Thyroid gland (tissue), 4 donors: ENCODE data around the gene RALY.

Source experiments
- POLR2A ChIP-seq, 2 donors: fragments of 450-650 bp; IDR thresholded peaks; one replicate each; pipeline ENCODE4 v1.6.1; 2017; ENCODE audit warnings: antibody characterized with exemption in 2 of 2, mild to moderate bottlenecking in 2 of 2, moderate library complexity in 1 of 2
- TF ChIP-seq, protein P1 (sequence below), 6 experiments: fragments of 200-600 bp in 3 of 6; fragments of 450-650 bp in 3 of 6; sonication (generic) in 3 of 6; IDR thresholded peaks; one replicate each; pipeline ENCODE4 v1.5.1; 2016 to 2019; ENCODE audit warnings: antibody characterized with exemption in 6 of 6, mild to moderate bottlenecking in 2 of 6, inconsistent platforms in 1 of 6, moderate library complexity in 1 of 6

DNA sequence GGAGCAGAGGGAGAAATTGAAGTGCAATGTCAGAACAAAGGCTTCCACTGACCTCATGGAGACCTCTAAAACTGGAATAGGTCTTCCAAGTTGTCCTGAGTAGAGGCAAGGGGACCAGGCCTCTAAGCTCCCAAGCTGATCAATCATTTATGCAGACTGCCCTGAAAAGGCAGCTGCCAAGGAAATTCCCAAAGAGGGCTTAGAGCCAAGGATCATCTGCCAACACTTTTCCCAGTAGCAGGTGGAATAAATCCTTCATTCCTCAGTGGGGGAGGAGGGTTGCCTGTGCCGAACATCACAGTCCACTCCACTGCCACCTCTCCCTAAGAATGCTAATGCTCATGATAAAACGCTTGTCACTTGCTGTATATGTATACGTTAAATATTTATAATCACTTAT, 29.3 kb upstream of the RALY start:
- TF ChIP-seq, protein P1, sequence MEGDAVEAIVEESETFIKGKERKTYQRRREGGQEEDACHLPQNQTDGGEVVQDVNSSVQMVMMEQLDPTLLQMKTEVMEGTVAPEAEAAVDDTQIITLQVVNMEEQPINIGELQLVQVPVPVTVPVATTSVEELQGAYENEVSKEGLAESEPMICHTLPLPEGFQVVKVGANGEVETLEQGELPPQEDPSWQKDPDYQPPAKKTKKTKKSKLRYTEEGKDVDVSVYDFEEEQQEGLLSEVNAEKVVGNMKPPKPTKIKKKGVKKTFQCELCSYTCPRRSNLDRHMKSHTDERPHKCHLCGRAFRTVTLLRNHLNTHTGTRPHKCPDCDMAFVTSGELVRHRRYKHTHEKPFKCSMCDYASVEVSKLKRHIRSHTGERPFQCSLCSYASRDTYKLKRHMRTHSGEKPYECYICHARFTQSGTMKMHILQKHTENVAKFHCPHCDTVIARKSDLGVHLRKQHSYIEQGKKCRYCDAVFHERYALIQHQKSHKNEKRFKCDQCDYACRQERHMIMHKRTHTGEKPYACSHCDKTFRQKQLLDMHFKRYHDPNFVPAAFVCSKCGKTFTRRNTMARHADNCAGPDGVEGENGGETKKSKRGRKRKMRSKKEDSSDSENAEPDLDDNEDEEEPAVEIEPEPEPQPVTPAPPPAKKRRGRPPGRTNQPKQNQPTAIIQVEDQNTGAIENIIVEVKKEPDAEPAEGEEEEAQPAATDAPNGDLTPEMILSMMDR (IDR thresholded peaks at IDR 0.05): no peak
- no peak for TF ChIP-seq POLR2A (IDR thresholded peaks at IDR 0.05)
